OCI-M1 (cell line): Measurements from ENCODE around the gene LMO1.

Experiments
- DNase-seq: peaks from one replicate; lab custom pipeline; 2025; lab: John Stamatoyannopoulos, UW

The LMO1 gene

DNA sequence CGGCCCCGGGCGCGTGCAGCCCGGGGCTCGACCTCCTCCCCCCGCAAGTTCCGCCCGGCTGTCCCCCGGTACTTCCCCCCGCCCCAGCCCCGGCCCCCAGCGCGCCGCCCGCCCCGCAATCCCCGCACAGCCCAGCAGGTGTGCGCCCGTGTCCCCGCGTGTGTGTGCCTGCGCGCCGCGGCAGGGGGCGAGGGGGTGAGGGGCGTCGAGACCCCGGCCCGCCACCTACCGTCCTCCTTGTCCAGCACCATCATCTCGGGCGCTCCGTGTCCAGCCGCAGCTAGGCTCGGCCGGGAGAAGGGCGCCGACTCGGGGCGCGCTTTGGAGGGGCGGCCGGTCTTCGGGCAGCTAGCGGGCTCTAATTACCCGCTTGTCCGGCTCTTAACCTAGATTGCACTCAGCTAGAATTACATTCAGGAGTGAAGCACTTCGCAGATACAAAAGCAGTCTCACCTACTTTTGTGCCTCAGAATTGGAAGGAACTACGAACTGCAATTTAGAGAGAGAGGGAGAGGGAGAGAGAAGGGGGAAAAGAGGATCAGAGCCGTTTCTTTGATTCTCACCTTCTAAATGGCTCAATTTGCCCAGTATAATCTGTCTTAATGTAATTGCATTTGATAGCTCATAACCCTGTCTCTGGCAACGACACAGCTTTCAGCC, 439 bp downstream of the LMO1 start:
- no peak for DNase-seq

DNA sequence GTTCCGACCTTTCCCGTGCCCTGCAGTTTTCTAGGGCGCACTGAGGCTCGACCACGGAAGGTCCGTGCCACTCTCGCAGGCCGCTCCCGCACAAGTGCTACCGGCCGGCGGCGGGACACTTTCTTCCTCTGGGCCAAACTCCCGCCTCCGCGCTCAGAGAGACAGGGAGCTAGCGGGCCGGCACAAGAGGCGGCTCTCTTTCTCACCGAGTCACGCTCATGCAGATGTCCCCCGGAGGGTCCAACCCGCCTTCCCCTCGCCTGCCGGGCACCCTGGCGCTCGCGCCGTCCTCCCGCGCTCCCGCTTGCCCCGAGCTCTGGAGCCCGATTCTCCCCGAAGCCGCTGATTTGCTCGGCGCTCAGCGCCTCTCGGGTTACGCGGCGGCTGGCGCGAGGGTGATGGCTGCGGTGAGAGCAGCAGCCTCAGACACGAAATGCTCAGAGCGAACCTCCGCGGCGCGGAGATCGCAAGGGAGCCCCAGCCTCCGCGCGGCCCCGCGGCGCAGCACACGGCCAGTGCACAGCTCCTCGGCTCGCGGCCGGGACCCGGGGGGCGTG, 1.0 kb downstream of the LMO1 start:
- DNase-seq: no peak

DNA sequence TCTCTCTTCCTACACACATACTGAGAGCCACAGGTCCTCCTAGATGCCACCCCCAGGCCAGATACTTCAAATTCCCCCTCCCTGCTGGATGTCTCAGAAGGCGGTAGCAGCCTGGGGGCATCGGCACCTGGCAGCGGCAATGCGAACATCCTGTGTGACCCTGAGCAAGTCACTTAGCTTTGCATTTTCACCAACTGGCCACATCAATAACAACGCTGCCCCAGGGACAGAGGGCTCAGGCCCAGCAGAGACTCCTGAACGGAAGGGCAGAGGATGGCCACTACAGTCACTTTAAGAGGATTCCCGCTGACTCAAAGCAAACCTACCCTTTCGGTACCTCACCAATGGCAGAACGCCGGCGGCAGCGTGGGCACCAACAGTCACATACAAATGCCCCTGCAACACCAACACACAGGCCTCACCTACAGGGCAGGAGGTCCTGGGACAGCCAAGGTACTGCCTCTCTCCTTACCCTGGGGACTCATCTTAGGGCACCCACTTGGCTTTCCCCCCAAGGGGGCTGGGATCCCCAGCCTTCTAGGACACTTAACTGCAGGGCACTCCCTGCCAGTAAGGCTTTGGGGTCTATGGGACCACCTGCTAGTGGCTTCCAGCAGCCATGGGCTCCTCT, 1.6 kb downstream of the LMO1 start:
- DNase-seq: no peak

DNA sequence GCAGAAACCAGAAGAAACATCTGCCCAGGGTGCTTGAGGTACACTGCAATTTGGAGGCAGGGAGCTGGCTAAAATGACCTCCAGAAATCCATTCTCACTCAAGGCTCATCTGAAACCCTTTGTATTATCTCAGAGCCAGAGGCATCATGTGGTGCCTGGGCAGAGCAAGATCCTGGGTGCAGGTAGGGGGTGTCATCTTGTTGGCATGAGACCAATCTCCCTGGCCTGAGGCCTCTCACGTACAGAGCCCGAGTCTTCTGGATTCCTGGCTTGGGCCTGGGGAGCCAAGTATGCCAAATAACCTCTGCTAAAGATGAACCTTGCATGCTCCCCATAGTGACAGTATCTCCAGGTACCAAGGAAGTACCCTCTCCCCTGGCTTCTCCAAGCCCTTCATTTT, 2.4 kb downstream of the LMO1 start:
- DNase-seq: no peak

DNA sequence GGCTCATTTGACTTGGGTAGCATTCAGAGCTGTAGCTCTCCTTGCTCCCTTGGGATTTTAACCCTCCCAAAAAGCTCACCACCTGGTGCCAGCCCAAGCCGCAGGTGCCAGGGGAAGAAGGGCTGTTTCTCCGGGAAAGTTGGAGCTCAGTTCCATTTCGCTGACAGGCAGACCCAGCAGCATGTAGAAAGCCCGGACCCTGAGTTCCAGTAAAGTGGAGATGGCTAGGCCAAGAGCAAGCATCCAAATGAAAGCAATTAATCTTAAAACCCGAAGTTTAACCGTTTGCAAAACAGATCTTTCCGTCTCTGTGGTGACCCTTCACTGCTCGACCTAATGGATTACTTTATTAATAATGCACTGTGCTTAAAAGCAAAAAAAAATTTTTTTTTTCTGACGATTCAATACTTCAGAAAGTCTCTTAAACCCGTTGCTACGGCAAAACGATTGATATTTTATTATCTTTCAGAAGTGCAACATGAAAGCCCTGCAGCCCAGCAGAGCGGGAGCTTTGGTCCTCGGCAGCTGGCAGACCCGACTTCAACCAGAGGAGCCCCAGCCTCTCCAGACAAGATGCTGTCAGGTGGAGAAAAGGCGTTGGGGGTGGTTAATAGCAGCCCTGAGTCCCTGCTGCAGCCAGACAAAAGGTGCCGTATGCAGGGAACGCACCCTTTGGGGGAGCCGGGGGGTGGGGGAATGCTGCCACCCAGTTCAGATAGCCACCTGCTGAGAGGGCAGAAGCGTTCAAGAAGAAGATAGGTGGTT, 3.3 kb downstream of the LMO1 start:
- no peak for DNase-seq

DNA sequence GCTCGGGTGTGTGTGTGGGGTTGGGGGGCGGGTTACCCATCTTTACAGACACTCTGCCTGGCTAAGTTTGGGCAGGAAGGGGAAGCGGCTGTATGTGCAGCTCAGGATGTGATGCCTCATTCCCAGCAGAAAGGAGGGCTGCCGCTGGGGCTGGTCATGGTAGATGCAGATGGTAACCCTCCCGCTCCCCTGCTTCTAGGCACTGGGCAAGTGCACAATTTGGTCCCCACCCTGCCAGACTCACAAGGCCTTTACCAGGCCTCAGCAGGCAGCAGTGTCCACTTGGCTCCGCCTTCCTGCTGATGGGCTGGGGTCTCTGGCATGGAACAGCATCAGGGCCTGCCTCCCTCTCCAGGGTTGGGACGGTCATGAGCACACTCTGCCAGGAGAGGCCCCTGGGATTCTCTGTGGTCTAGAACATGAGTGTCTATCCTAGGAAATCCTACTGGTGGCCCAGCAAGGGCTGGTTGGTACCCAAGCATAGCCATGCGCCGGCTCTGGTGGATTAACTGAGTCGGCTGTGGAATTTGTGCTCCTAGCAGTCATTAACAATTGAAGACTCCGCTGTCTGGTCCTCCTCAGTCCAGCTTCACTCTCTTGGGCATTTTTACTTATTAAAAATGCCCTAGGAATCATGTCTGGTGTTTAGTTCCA, 4.2 kb downstream of the LMO1 start:
- no peak for DNase-seq

DNA sequence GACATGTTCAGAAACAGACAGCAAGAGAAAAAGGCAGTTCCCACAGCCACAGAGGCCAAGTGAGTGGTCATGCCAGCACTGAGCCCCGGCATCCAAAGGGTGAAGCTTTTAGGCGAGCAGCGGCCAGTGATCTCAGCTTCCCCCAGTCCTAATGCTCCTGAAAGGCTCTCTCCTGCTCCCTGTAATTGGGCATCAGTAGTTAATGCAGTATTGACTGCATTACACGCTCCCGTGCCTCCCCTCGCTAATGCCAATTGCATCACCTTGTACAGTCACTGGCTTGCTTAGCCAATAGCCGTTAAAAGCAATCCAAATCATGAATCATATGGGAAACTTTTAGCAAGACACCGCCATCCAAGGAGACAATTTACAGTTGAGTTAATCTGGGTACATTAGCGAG, 4.9 kb downstream of the LMO1 start:
- no peak for DNase-seq

DNA sequence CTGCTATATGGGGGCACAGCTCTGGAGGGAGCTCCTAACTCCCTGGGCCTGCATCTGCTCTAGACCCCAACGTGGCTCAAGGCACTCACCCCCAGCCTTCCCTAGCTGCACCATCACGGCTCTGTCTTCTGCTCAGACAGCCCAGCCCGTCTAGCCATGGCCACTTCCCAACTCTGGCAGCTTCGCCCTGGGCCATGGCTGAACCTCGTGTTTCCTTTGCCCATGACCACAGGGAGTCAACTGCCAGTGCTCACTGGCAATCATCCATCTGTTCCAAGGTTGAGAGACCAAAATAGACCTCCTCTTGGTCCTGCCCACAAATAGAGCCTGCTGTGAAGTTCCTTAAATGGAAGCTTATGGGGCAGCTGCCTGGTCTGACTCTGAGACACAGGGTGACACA, 5.4 kb downstream of the LMO1 start:
- DNase-seq: no peak

DNA sequence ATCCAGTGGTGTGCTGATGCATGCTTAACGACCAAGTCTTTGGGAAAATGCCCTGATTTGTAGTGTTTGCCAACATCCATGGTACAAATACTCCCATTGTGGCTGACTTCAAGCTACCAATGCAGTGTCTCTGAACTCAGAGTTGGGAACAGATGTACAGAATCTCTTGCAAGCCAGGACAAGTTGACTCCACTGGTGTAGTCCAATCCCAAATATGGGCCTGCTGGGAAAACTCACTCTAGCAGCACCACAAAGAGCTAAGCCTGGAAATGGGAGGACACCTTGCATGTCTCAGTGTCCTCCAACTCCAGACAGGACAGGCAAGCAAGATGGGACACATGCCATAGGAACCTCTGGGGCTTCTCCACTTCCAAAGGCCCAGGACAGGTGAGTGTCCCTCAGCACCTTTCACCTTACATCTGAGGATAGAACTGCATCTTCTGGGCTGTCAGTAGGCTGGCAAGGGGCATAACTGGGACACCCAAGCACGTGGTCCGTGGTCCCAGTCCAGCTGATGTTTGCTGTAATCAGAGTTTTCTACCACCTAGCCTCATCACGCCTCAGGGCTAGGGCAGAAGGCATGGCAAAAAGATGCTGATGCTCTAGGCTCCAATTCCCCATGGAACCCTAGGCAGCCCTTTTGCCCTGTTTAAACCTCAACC, 6.5 kb downstream of the LMO1 start:
- DNase-seq: no peak

DNA sequence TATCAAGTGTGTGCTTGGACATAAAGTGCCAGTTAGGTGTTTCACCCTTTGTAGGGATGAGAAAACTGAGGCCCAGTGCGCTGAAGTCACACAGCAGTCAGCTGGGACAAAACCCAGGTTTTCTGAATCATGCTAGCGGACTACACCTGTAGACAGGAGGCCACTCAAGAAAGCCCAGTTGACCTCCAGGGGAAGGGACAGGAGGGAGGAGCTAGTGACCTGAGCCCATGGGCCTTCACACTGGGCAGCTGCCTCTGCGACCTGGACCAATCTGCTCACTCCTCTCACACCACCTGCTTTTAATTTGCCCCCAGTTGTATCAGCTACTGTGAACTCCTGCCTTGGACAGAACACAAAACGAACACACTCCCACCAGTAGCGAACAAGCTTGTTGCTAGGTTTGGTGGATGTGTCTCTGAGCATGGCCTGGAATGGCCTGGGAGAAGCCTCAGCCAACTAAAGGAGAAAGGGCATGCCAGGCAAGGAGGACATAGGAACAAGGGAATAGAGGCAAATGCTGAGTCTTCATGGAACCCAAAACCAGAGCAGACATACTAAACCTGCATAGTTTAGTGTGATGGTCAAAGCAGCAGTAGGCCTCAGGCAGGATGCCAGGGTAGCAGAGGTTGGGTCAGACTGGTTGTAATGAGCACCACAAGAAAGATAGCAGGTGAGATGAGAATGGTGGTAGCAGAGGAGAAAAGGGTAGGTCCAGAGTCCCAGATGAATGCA, 7.2 kb downstream of the LMO1 start:
- no peak for DNase-seq

DNA sequence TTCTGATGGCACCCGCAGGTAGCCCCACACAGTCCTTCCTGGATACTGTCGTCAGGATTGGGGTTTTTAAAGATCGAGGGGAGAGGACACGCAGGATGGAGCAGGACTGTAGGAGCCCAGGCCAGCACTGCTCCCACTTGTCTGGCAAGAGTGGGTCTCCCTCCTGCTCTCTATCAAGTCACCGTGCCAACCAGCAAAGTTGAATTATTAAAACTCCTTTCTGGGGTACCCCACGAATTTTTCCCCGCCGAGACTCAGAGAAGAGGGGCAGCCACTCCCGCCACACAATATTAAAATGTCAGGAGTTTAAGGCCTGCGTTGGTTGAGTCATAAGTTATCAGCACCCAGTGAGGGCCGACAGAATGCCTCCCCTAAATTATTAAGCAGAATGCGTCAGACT, 10.1 kb downstream of the LMO1 start:
- DNase-seq: no peak

DNA sequence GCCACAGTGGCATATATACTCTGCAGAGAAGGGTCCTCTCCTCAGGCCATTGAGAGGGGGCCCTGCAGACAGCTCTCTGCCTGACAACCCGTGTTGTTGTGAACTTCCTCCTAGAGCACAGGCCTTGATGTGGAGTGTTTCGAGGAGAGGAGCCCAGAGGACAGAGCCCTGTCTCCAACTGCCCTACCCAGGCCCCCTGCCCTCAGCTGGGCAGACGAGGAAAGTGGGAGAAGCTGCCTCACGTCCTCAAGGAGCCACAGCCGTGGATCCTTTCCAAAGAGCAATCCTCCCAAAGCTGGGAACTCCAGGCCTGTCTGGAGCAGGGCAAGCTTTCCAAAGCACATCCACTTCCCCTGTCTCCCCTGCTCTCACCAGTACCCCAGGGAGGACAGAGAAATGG, 10.7 kb downstream of the LMO1 start:
- no peak for DNase-seq

DNA sequence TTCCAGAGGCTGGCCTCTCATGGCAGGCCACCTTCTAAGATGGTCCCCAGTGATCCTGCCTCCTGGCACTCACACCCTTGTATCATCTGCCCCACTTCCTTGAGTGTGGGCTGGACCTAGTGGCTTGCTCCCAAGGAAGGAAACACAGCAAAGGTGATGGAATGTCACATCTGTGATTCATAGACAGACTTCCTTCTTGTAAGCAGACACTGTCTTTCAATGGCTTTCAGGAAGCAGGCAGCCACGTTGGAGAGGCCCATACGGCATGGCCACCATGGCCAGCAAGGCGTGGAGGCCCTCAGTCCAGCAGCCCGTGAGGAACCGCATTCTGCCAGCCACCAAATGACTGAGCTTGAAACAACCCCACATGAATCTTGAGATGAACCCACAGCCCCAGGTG, 11.3 kb downstream of the LMO1 start:
- no peak for DNase-seq

DNA sequence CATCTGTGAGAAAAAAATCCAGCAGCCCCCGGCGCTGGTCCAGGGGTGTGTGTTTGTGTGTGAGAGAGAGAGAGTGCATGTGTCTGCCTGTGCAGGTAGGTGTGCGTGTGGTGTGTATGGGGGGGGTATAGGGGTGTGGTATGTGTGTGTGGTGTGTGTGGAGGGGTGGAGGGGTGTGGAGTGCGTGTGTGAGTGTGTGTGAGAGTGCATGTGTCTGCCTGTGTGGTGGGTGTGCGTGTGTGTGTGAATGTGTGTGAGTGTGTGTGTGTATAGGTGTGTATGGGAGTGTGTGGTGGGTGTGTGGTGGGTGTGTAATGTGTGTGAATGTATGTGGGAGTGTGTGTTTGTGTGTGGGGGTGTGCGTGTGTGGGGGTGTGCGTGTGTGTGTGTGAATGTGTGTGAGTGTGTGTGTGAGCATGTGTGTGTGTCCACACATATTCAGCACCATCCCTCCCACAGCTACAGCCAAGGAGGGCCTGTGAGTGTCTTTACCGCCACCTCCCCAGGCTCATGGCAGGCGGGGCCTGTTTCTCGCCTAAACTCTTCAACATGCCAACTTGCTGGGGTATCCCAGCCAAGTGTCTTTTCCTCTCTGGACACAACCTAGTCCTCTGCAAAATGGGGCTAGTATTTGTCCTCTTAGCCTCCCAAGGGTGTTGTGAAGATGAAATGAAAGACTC, 11.9 kb downstream of the LMO1 start:
- DNase-seq: no peak

DNA sequence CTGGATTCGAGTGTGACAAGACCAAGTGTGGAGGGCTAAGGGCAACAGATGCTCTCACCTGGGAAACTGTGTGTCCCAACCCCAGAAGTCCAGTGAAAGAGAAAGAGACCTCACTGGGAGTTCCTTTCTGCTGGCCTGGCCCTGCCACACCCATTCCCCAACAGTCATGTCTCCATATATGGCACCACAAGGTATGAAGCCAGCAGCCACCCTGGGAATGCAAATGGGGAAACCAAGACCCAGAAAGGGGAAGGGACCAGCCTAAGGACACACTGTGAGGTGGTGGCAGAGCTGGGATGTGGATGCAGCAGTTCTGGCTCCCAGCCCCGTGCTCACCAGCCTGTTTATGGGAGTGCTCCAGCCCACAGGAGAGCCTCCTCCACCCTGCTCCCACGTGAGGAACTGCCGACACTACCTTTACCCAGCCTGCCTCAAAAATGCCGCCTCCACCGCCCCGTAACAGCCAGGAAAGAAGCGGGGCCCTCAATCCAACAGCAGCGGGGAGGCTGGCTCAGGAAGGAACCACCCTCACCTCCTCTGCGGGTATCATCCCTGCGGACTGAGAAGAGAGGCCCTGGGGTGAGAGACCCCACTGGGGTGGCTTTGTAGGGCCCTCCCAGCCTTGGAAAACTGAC, 12.6 kb downstream of the LMO1 start:
- DNase-seq: no peak

DNA sequence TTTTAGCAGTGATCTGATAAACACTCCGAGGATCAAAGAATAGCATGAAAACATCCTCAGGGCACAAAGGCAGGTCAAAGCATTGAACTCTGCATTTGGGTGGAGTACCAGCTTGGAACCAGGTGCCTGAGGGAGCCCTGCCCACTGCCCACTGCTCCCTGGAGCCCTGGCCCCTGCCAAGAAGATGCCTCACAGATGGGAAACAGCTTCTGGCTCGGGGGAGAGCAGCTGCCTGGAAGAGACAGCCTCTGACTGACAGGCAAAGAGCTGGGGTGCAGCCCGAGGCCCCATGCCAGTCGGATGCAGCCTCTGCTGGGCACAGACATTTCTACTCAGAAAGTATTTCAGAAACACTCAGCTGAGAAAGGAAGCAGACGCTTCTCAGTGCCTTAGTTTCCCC, 13.2 kb downstream of the LMO1 start:
- no peak for DNase-seq

DNA sequence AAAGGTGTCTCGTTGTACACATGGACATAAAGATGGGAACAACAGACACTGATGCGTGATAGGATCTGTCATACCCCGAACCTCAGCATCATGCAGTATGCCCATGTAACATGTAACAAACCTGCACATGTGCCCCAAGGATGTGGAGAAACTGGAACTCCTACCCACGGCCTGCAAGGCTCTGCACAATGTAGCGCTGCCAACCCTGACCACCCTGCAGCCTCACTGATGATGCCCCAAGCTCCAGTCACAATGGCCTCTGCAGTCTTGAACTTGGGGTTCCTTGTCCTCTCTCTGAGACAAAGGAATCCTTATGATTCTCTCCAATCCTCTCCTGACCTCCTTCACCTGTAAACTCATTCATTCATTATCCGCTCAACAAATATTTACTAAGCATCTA, 14.2 kb downstream of the LMO1 start:
- no peak for DNase-seq

DNA sequence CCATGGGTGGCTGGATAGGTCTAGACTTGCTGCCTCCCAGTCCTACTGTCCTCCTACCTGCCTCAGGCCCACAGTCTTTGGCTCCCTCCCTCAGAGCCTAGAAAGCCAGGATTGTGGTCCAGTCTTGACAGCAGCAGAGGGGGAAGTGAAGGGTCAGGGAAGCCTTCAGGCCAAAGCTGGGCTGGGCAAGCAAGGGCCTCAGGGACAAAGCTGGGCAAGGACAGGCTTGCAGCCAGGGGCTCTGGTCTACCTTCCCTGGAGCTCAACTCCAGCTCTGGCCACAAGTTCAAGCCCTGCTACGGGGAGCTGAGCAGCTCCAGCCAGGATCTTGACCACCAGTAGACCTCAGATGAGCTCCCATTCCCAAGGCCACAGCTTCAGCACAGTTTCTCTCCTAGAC, 14.9 kb downstream of the LMO1 start:
- no peak for DNase-seq

DNA sequence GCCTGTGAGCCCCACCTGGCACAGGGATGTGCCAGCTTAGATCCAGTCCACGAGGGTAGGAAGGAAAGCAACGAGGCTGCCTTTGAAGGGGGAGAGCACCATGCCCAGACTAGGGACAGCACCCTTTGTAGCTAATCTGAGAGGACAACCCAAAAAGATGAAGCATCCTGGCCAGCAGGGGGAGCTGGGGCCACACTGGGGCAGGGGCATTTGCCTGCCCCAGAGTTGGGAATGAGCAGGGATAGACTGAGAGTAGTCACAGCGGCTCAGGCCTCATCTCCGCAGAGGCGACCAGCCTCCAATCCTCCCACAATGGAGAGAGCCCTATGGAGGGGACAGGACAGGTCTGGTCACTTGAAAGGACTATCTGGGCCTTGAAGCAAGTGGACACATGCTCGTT, 16.4 kb downstream of the LMO1 start:
- peak; percentile 44 for DNase-seq

DNA sequence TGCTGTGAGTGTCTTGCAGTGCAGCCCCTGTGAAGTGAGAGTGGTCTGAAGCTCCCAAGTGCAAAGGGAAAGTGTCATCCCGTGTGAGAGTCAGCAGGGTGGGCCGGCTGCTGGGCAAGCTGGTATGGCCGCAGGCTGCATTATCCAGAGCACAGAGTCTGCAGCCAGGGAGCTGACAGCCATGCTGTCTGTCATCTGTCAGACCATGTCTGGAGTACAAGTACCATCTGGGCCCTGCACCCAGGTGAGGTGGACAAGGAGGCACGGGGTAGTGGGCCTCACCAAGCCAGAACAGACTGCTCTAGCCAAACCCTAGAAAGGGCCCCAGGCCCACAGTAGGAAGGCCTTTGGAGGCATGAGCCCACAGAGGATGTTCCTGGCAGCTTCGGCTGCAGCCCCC, 20.2 kb downstream of the LMO1 start:
- no peak for DNase-seq
